ENCODE results near the gene IRAG1. TPM values are rescaled to one million over a fixed set of nuclear protein-coding genes. Genes with fewer than 3 reads are reported as not detected.

The IRAG1 gene, protein sequence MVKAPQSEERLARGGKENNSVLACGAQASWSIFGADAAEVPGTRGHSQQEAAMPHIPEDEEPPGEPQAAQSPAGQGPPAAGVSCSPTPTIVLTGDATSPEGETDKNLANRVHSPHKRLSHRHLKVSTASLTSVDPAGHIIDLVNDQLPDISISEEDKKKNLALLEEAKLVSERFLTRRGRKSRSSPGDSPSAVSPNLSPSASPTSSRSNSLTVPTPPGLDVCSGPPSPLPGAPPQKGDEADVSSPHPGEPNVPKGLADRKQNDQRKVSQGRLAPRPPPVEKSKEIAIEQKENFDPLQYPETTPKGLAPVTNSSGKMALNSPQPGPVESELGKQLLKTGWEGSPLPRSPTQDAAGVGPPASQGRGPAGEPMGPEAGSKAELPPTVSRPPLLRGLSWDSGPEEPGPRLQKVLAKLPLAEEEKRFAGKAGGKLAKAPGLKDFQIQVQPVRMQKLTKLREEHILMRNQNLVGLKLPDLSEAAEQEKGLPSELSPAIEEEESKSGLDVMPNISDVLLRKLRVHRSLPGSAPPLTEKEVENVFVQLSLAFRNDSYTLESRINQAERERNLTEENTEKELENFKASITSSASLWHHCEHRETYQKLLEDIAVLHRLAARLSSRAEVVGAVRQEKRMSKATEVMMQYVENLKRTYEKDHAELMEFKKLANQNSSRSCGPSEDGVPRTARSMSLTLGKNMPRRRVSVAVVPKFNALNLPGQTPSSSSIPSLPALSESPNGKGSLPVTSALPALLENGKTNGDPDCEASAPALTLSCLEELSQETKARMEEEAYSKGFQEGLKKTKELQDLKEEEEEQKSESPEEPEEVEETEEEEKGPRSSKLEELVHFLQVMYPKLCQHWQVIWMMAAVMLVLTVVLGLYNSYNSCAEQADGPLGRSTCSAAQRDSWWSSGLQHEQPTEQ
- total RNA-seq (2022) (0.35 and 0.64 TPM in 2 replicates), Bru-seq, nascent RNA (percentile 22 among the genes with signal in this experiment), BruChase-seq, experiment 1, labeled RNA remaining after a 2-hour chase (percentile 18 among the genes with signal in this experiment), BruChase-seq, experiment 2, labeled RNA remaining after a 6-hour chase (percentile 18 among the genes with signal in this experiment)
- long read RNA-seq, partial matches to known transcripts = 0 of 2 reads
- long read RNA-seq, other reads (novel, unspliced or antisense) = 2 of 2 reads

DNA sequence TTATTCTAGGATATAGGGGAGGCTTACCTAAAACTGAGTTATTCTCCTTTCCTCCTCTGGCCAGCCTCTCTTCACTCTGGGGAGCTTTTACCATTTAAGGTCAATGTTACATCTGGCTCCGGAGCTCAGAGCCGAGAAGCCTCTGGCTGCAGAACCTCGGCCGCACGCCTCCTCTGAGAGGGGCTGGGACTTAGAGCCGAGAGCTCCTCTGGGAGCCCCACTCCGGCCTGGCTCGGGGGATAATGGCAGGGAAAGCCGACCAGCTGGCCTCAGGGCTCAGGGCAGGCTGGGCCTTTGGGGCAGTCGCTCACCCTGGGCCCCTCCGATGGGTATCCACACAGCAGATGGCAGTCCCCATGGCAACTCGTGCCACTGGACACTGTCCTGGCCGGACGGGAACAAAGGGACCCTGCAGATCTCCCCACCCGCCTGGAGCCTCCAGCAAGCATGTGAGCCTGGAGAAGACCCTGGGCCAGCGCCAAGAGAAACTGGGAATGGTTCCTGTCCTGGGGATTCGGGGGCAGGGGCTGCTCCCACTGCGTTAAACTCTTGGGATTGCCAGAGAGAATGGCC lies at the start of gene IRAG1:
IRAG1 (minus strand) TSS at position 247 of the 573 bp plus-strand sequence; CDS start at position 94, 153 bp downstream.
- POLR2A ChIA-PET = no interaction called here
- no peak for DNase-seq
- Mint-ChIP-seq H3K4me1 (ENCODE audit: low read depth, unreplicated experiment) (peaks cover 5% of the 10 kb centered on the region), H3K9me3 (ENCODE audit: unreplicated experiment) (no peaks in the 10 kb centered on the region), H3K4me3 (ENCODE audit: unreplicated experiment) (no peak within 1 kb of the TSS), H3K27me3 (ENCODE audit: insufficient read depth, unreplicated experiment) (no peaks in the 10 kb centered on the region), H3K27ac (ENCODE audit: unreplicated experiment) (no peak within 1 kb of the TSS), H3K36me3 (ENCODE audit: insufficient read depth, unreplicated experiment) (no peaks in the 10 kb centered on the region)
- Histone ChIP-seq H3K4me3 (ENCODE audit: low read depth, low read length) (no peak within 1 kb of the TSS), H3K9me3 (no peaks in the 10 kb centered on the region), H3K4me1 (no peaks in the 10 kb centered on the region), H3K27me3 (replicated peaks; ENCODE audit: control insufficient read depth, insufficient read depth, low read length) (no peaks in the 10 kb centered on the region), H3K36me3 (ENCODE audit: control insufficient read depth, insufficient read depth, low read length) (no peaks in the 10 kb centered on the region)
- intact Hi-C loops (cut with micrococcal nuclease; ENCODE audit: unreplicated experiment) = no loop called here
- BruUV-seq (replicated peaks) = no TSS peak
- TF ChIP-seq, protein P1, sequence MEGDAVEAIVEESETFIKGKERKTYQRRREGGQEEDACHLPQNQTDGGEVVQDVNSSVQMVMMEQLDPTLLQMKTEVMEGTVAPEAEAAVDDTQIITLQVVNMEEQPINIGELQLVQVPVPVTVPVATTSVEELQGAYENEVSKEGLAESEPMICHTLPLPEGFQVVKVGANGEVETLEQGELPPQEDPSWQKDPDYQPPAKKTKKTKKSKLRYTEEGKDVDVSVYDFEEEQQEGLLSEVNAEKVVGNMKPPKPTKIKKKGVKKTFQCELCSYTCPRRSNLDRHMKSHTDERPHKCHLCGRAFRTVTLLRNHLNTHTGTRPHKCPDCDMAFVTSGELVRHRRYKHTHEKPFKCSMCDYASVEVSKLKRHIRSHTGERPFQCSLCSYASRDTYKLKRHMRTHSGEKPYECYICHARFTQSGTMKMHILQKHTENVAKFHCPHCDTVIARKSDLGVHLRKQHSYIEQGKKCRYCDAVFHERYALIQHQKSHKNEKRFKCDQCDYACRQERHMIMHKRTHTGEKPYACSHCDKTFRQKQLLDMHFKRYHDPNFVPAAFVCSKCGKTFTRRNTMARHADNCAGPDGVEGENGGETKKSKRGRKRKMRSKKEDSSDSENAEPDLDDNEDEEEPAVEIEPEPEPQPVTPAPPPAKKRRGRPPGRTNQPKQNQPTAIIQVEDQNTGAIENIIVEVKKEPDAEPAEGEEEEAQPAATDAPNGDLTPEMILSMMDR (IDR thresholded peaks at IDR 0.05; ENCODE audit: insufficient read depth in 1 of 2, low read depth in 1 of 2, low read length in 1 of 2, severe bottlenecking in 1 of 2, unreplicated experiment in 1 of 2) = no peak
- CTCF ChIA-PET = interaction anchor here (0.6 kb wide), 1 partner anchor 69 kb away, joined by 3 read pairs; no protein-coding TSS in a partner anchor

DNA sequence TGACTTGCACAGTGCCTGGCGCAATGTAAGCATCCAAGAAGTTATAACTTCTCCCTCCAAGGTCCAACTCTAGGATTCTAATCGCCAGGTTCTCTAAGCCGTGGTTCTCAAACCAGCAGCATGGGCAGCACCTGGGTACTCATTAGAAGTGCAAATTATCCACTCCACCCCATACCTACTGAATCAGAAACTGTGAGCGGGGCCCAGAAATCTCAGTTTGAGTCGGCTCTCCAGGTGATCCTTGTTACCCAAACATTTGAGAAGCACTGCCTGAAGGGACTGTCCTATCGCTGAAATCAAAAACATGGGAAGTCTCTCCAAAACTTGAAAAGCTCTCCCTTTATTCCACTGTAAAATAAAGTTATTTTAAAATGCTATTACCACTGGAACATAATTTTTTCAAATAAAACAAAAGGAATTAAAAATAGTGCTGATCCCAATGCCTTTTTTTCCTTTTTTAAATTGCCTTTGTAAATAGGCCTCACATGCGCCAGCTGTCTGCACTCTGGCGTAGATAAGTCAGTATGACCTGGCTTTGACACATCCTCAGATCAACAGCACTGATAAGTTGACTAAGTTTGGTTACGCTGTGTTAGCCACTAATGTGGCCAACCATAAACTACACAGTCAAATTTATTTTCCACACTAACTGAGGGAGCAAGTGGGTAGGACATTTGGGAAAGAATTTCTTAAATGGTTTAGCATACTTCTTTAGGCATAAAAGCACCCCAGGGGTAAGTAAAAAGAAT lies 49.1 kb upstream of the IRAG1 start:
- no TSS peak for BruUV-seq (replicated peaks)
- peaks cover 17% of the 10 kb centered on the region for H3K4me1 ChIP-seq
- no peaks in the 10 kb centered on the region for H3K9me3 ChIP-seq
- TF ChIP-seq, protein P1 (IDR thresholded peaks at IDR 0.05; ENCODE audit: insufficient read depth in 1 of 2, low read depth in 1 of 2, low read length in 1 of 2, severe bottlenecking in 1 of 2, unreplicated experiment in 1 of 2) = no peak
- H3K4me3 ChIP-seq (ENCODE audit: low read depth, low read length) = no peak overlapping the region
- Mint-ChIP-seq H3K4me3 (ENCODE audit: unreplicated experiment) (no peak overlapping the region), H3K27me3 (ENCODE audit: insufficient read depth, unreplicated experiment) (no peaks in the 10 kb centered on the region), H3K36me3 (ENCODE audit: insufficient read depth, unreplicated experiment) (no peaks in the 10 kb centered on the region), H3K9me3 (ENCODE audit: unreplicated experiment) (no peaks in the 10 kb centered on the region), H3K27ac (ENCODE audit: unreplicated experiment) (peak overlapping the region; percentile 50), H3K4me1 (ENCODE audit: low read depth, unreplicated experiment) (peaks cover 27% of the 10 kb centered on the region)
- DNase-seq = no peak
- no peaks in the 10 kb centered on the region for H3K36me3 ChIP-seq (ENCODE audit: control insufficient read depth, insufficient read depth, low read length)
- no peaks in the 10 kb centered on the region for H3K27me3 ChIP-seq (replicated peaks; ENCODE audit: control insufficient read depth, insufficient read depth, low read length)
- ChIA-PET CTCF (no interaction called here), POLR2A (no interaction called here)
- intact Hi-C loops (cut with micrococcal nuclease; ENCODE audit: unreplicated experiment) = no loop called here
